Measurements from ENCODE around the gene SLC49A4.

DNA sequence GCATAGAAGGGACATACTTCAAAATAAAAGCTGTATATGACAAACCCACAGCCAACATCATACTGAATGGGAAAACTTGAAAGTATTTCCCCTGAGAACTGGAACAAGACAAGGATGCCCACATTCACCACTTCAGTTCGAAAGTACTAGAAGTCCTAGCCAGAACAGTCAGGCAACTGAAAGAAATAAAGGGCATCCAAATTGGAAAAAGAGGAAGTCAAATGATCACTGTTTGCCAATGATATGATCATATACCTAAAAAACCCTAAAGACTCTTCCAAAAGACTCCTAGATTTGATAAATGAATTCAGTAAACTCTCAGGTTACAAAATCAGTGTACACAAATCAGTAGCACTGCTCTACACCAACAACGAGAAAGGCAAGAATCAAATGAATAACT lies 40.7 kb downstream of the SLC49A4 start:
- TF ChIP-seq CTCF (IDR thresholded peaks at IDR 0.05; ENCODE audit: low read length), result no peak
- TF ChIP-seq EZH2 (IDR thresholded peaks at IDR 0.05; ENCODE audit: borderline replicate concordance, low read length), result no peak
